H9 (cell line): Measurements from ENCODE around the gene PRDM5. TPM values are rescaled to one million over a fixed set of nuclear protein-coding genes. Genes with fewer than 3 reads are reported as not detected.
A peak's percentile ranks its signal among the peaks of the same experiment; 100 is the strongest.

Source experiments
- DNase-seq: peaks from one replicate; pipeline ENCODE4 v3.0.0-alpha.2; 2017
- H2AFZ ChIP-seq: one replicate; pipeline ENCODE4 v1.6.1; 2013; ENCODE audit warnings: mild to moderate bottlenecking, low read length, control low read depth, moderate library complexity
- H2AK5ac ChIP-seq: 2 replicates; pipeline ENCODE4 v1.6.1; 2013; ENCODE audit warnings: low read length, control low read depth, mixed read lengths; ENCODE audit not compliant: insufficient read length
- H2BK120ac ChIP-seq: one replicate; pipeline ENCODE4 v1.6.1; 2013; ENCODE audit warnings: low read depth, mild to moderate bottlenecking, low read length, control low read depth, inconsistent platforms; ENCODE audit not compliant: poor library complexity, severe bottlenecking
- H2BK12ac ChIP-seq: 2 replicates; pipeline ENCODE4 v1.6.1; 2013; ENCODE audit warnings: low read length, control low read depth, mixed read lengths, low read depth; ENCODE audit not compliant: insufficient read length
- H2BK15ac ChIP-seq: 2 replicates; pipeline ENCODE4 v1.6.1; 2013; ENCODE audit warnings: low read depth, low read length, control low read depth
- H2BK20ac ChIP-seq: one replicate; pipeline ENCODE4 v1.6.1; 2013; ENCODE audit warnings: low read depth, mild to moderate bottlenecking, low read length, control low read depth, inconsistent platforms; ENCODE audit not compliant: poor library complexity, severe bottlenecking
- H2BK5ac ChIP-seq: 2 replicates; pipeline ENCODE4 v1.6.1; 2013; ENCODE audit warnings: low read length, control low read depth, mixed read lengths; ENCODE audit not compliant: insufficient read length
- H3K14ac ChIP-seq: 2 replicates; pipeline ENCODE4 v1.6.1; 2013; ENCODE audit warnings: low read length, control low read depth; ENCODE audit not compliant: insufficient read depth
- H3K18ac ChIP-seq: 2 replicates; pipeline ENCODE4 v1.6.1; 2013; ENCODE audit warnings: low read depth, mild to moderate bottlenecking, mixed read lengths, low read length, control low read depth; ENCODE audit not compliant: insufficient read length
- H3K23ac ChIP-seq: 2 replicates; pipeline ENCODE4 v1.6.1; 2013; ENCODE audit warnings: low read length, control low read depth, mixed read lengths, low read depth; ENCODE audit not compliant: insufficient read length
- H3K23me2 ChIP-seq: 2 replicates; pipeline ENCODE4 v1.6.1; 2013; ENCODE audit warnings: low read depth, mild to moderate bottlenecking, mixed read lengths, low read length, control low read depth; ENCODE audit not compliant: insufficient read length, poor library complexity, severe bottlenecking
- H3K27ac ChIP-seq: 2 replicates; pipeline ENCODE4 v1.5.1; 2013; ENCODE audit warnings: low read length, control low read depth, mixed read lengths, low read depth; ENCODE audit not compliant: insufficient read length
- H3K27me3 ChIP-seq: 2 replicates; pipeline ENCODE4 v1.6.1; 2013; ENCODE audit warnings: low read length, control low read depth, inconsistent platforms; ENCODE audit not compliant: insufficient read depth
- H3K4ac ChIP-seq: 2 replicates; pipeline ENCODE4 v1.6.1; 2013; ENCODE audit warnings: low read depth, mild to moderate bottlenecking, control low read depth, inconsistent platforms, low read length, moderate library complexity
- H3K4me1 ChIP-seq: 2 replicates; pipeline ENCODE4 v1.6.1; 2013; ENCODE audit warnings: low read length, control low read depth, inconsistent platforms; ENCODE audit not compliant: insufficient read depth
- H3K4me2 ChIP-seq: 2 replicates; pipeline ENCODE4 v1.6.1; 2013; ENCODE audit warnings: low read length, control low read depth, mixed read lengths; ENCODE audit not compliant: insufficient read length, insufficient read depth
- H3K56ac ChIP-seq: 2 replicates; pipeline ENCODE4 v1.6.1; 2013; ENCODE audit warnings: low read depth, mild to moderate bottlenecking, mixed read lengths, low read length, control low read depth; ENCODE audit not compliant: insufficient read length
- H3K79me1 ChIP-seq: 2 replicates; pipeline ENCODE4 v1.6.1; 2013; ENCODE audit warnings: low read depth, mild to moderate bottlenecking, moderate library complexity, low read length, control low read depth, inconsistent platforms; ENCODE audit not compliant: insufficient read depth, poor library complexity, severe bottlenecking
- H3K79me2 ChIP-seq: 2 replicates; pipeline ENCODE4 v1.6.1; 2013; ENCODE audit warnings: low read length, control low read depth, inconsistent platforms; ENCODE audit not compliant: insufficient read depth
- H3K9ac ChIP-seq: 2 replicates; pipeline ENCODE4 v1.6.1; 2013; ENCODE audit warnings: low read length, control low read depth, mixed read lengths; ENCODE audit not compliant: insufficient read length; ENCODE audit errors: extremely low read depth
- H3K9me3 ChIP-seq: one replicate; pipeline ENCODE4 v1.6.1; 2013; ENCODE audit warnings: low read depth, low read length, inconsistent platforms; ENCODE audit not compliant: control insufficient read depth
- H3T11ph ChIP-seq: one replicate; pipeline ENCODE4 v1.6.1; 2013; ENCODE audit warnings: mild to moderate bottlenecking, low read length, control low read depth, inconsistent platforms
- H4K20me1 ChIP-seq: one replicate; pipeline ENCODE4 v1.6.1; 2013; ENCODE audit not compliant: control insufficient read depth, insufficient read length, insufficient read depth
- H4K5ac ChIP-seq: 2 replicates; pipeline ENCODE4 v1.6.1; 2013; ENCODE audit warnings: low read depth, mild to moderate bottlenecking, mixed read lengths, low read length, control low read depth; ENCODE audit not compliant: insufficient read length
- H4K8ac ChIP-seq: replicated peaks from 2 replicates; pipeline ENCODE4 v1.6.1; 2013; ENCODE audit warnings: low read length, control low read depth, mixed read lengths, low read depth; ENCODE audit not compliant: insufficient read length
- H4K91ac ChIP-seq: 2 replicates; pipeline ENCODE4 v1.6.1; 2013; ENCODE audit warnings: low read depth, mild to moderate bottlenecking, moderate library complexity, mixed read lengths, low read length, control low read depth; ENCODE audit not compliant: insufficient read length
- H3K27ac Mint-ChIP-seq, 3 experiments: 2 replicates in 2 of 3; 3 replicates in 1 of 3; pipeline ENCODE4 v1.8.0; 2020 to 2021; ENCODE audit warnings: mixed read lengths in 3 of 3, mild to moderate bottlenecking in 1 of 3, moderate library complexity in 1 of 3
- H3K27me3 Mint-ChIP-seq: 2 replicates; pipeline ENCODE4 v1.8.0; 2021; ENCODE audit warnings: low read depth, mild to moderate bottlenecking, moderate library complexity, mixed read lengths
- H3K36me3 Mint-ChIP-seq, 3 experiments: 2 replicates in 2 of 3; 3 replicates in 1 of 3; pipeline ENCODE4 v1.8.0; 2020 to 2021; ENCODE audit warnings: low read depth in 3 of 3, mixed read lengths in 3 of 3; ENCODE audit not compliant: insufficient read depth in 1 of 3
- H3K4me1 Mint-ChIP-seq, 2 experiments: 2 replicates each; pipeline ENCODE4 v1.8.0; 2020; ENCODE audit warnings: mixed read lengths in 2 of 2
- H3K4me3 Mint-ChIP-seq, 2 experiments: 2 replicates in 1 of 2; 3 replicates in 1 of 2; pipeline ENCODE4 v1.8.0; 2020 to 2021; ENCODE audit warnings: mild to moderate bottlenecking in 2 of 2, mixed read lengths in 2 of 2, moderate library complexity in 1 of 2
- H3K9me3 Mint-ChIP-seq, 2 experiments: 2 replicates in 1 of 2; 3 replicates in 1 of 2; pipeline ENCODE4 v1.8.0; 2020; ENCODE audit warnings: mild to moderate bottlenecking in 2 of 2, mixed read lengths in 2 of 2, moderate library complexity in 1 of 2
- WGBS: extraction: QIAGEN DNeasy Blood & Tissue Kit; methylation state at CpG from one replicate; pipeline ENCODE4 v1.1.7; 2013; ENCODE audit warnings: missing lambda C conversion rate, low lambda C conversion rate, mixed read lengths; ENCODE audit not compliant: insufficient read length; ENCODE audit errors: extremely low coverage; 5-methylcytosine and 5-hydroxymethylcytosine counted together
- total RNA-seq: library from RNA; stranded (reverse); gene quantifications from 2 replicates; pipeline ENCODE4 v1.2.1, GENCODE V29; 2021
- TF ChIP-seq, protein P1 (sequence below): fragments of 200-600 bp; sonication (generic); conservative IDR thresholded peaks from 3 replicates; pipeline ENCODE4 v1.8.0; 2021; ENCODE audit warnings: antibody characterized with exemption, mild to moderate bottlenecking

PRDM5 gene
- total RNA-seq, 1 experiment from 2014 or later = 21.7 TPM

- Histone ChIP-seq H2AFZ (no peak overlapping the region), H3T11ph (no peak overlapping the region), H3K4me1 (peaks cover 3% of the 10 kb centered on the region; the same call in 1 of the 2 replicates), H3K4me2 (no peak overlapping the region), H2AK5ac (no peak overlapping the region), H4K8ac (no peak overlapping the region), H3K27ac (no peak overlapping the region), H3K14ac (no peak overlapping the region), H3K79me2 (no peaks in the 10 kb centered on the region), H2BK120ac (no peak overlapping the region), H3K18ac (no peak overlapping the region), H3K23ac (no peak overlapping the region), H3K9me3 (no peaks in the 10 kb centered on the region), H2BK5ac (no peak overlapping the region), H3K4ac (no peak overlapping the region), H3K56ac (no peak overlapping the region), H2BK15ac (no peak overlapping the region), H2BK12ac (no peak overlapping the region), H2BK20ac (no peak overlapping the region), H4K20me1 (no peaks in the 10 kb centered on the region), H3K27me3 (no peaks in the 10 kb centered on the region), H4K91ac (no peak overlapping the region), H3K79me1 (no peaks in the 10 kb centered on the region), H3K23me2 (no peaks in the 10 kb centered on the region), H3K9ac (no peak overlapping the region), H4K5ac (no peak overlapping the region)
- H3K9me3 Mint-ChIP-seq = no peaks in the 10 kb centered on the region
- no peak for DNase-seq
- H3K27me3 Mint-ChIP-seq = no peaks in the 10 kb centered on the region
- no peaks in the 10 kb centered on the region for H3K36me3 Mint-ChIP-seq
- peaks cover 20 to 22% of the 10 kb centered on the region in 2 experiments for H3K4me1 Mint-ChIP-seq
- H3K4me3 Mint-ChIP-seq = no peak overlapping the region
- peak overlapping the region in 1 of 3 experiments; percentile 37; a peak in 4 of 7 replicates for H3K27ac Mint-ChIP-seq
- TF ChIP-seq, protein P1, sequence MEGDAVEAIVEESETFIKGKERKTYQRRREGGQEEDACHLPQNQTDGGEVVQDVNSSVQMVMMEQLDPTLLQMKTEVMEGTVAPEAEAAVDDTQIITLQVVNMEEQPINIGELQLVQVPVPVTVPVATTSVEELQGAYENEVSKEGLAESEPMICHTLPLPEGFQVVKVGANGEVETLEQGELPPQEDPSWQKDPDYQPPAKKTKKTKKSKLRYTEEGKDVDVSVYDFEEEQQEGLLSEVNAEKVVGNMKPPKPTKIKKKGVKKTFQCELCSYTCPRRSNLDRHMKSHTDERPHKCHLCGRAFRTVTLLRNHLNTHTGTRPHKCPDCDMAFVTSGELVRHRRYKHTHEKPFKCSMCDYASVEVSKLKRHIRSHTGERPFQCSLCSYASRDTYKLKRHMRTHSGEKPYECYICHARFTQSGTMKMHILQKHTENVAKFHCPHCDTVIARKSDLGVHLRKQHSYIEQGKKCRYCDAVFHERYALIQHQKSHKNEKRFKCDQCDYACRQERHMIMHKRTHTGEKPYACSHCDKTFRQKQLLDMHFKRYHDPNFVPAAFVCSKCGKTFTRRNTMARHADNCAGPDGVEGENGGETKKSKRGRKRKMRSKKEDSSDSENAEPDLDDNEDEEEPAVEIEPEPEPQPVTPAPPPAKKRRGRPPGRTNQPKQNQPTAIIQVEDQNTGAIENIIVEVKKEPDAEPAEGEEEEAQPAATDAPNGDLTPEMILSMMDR = no peak
- WGBS = no CpG with 5 or more reads among the region's 5 CpGs
Measured at GRCh38 chr4:120869613-120870278, 52.8 kb downstream of the PRDM5 start.
